H1 (cell line): ENCODE results near the gene MIEF2. TPM values are rescaled to one million over a fixed set of nuclear protein-coding genes. Genes with fewer than 3 reads are reported as not detected.
A peak's percentile ranks its signal among the peaks of the same experiment; 100 is the strongest.

Experiments
- CTCF ChIA-PET: fragments of 300-600 bp; sonication (Branson Sonifier 250); formaldehyde crosslinking; loops from one replicate; lab custom pipeline; 2021; ENCODE audit not compliant: partially characterized antibody; lab: Charles Lee
- POLR2A ChIA-PET: fragments of 300-600 bp; sonication (Branson Sonifier 250); formaldehyde crosslinking; loops from one replicate; lab custom pipeline; 2021; ENCODE audit warnings: inconsistent platforms; ENCODE audit not compliant: partially characterized antibody; lab: Charles Lee
- DNase-seq, 2 experiments: peaks; one replicate each; pipeline versions ENCODE4 v3.0.0 to v3.0.0-alpha.2; 2010 to 2022; ENCODE audit warnings: low spot score in 2 of 2, low read depth in 1 of 2, mixed read lengths in 1 of 2
- FAIRE-seq: peaks from 2 replicates; lab custom pipeline; 2011; peaks lifted over from hg19 to GRCh38; lab: Jason Lieb, UNC
- H2AFZ ChIP-seq: 2 replicates; pipeline ENCODE4 v1.8.1; 2012; ENCODE audit warnings: low read length, inconsistent platforms
- H2AK5ac ChIP-seq: 2 replicates; pipeline ENCODE4 v1.6.1; 2013; ENCODE audit warnings: low read depth, low read length
- H2BK120ac ChIP-seq: replicated peaks from 2 replicates; pipeline ENCODE3; 2013; ENCODE audit warnings: low read depth, low read length, inconsistent platforms
- H2BK12ac ChIP-seq: 2 replicates; pipeline ENCODE4 v1.6.1; 2013; ENCODE audit warnings: low read depth, low read length
- H2BK15ac ChIP-seq: 2 replicates; pipeline ENCODE4 v1.6.1; 2013; ENCODE audit warnings: low read length
- H2BK20ac ChIP-seq: 2 replicates; pipeline ENCODE4 v1.6.1; 2013; ENCODE audit warnings: low read length
- H2BK5ac ChIP-seq: 2 replicates; pipeline ENCODE4 v1.6.1; 2013; ENCODE audit warnings: low read depth, low read length
- H3K14ac ChIP-seq: 2 replicates; pipeline ENCODE4 v1.6.1; 2013; ENCODE audit warnings: inconsistent platforms; ENCODE audit not compliant: insufficient read length
- H3K18ac ChIP-seq: 2 replicates; pipeline ENCODE4 v1.6.1; 2013; ENCODE audit warnings: low read length; ENCODE audit errors: extremely low read depth
- H3K23ac ChIP-seq: 2 replicates; pipeline ENCODE4 v1.6.1; 2013; ENCODE audit warnings: inconsistent platforms; ENCODE audit not compliant: insufficient read length
- H3K23me2 ChIP-seq: 2 replicates; pipeline ENCODE4 v1.6.1; 2013; ENCODE audit warnings: low read depth, low read length
- H3K27ac ChIP-seq: 2 replicates; pipeline ENCODE4 v1.6.1; 2011; ENCODE audit warnings: low read depth, low read length, inconsistent platforms
- H3K27me3 ChIP-seq, 4 experiments: replicated peaks in 1 of 4; 1 replicate in 1 of 4; 2 replicates in 3 of 4; pipeline versions ENCODE4 v1.6.1 to v1.8.1; 2011 to 2013; ENCODE audit warnings: low read length in 3 of 4, mild to moderate bottlenecking in 3 of 4, inconsistent platforms in 2 of 4, mixed read lengths in 2 of 4, moderate library complexity in 1 of 4; ENCODE audit not compliant: control insufficient read depth in 3 of 4, insufficient read depth in 3 of 4; ENCODE audit errors: extremely low read depth in 1 of 4
- H3K36me3 ChIP-seq, 4 experiments: 2 replicates each; pipeline versions ENCODE4 v1.6.1 to v1.8.1; 2011 to 2013; ENCODE audit warnings: mild to moderate bottlenecking in 4 of 4, low read length in 3 of 4, moderate library complexity in 2 of 4, control low read depth in 1 of 4, inconsistent platforms in 1 of 4; ENCODE audit not compliant: insufficient read depth in 4 of 4, control insufficient read depth in 2 of 4
- H3K4ac ChIP-seq: replicated peaks from 2 replicates; pipeline ENCODE3; 2013; ENCODE audit warnings: low read length, low read depth, mixed read lengths, inconsistent platforms; ENCODE audit not compliant: insufficient read length
- H3K4me1 ChIP-seq, 4 experiments: replicated peaks in 1 of 4; 1 replicate in 1 of 4; 2 replicates in 3 of 4; pipeline versions ENCODE4 v1.6.1 to v1.8.1; 2011 to 2013; ENCODE audit warnings: low read length in 3 of 4, inconsistent platforms in 2 of 4, mixed read lengths in 1 of 4; ENCODE audit not compliant: insufficient read depth in 4 of 4, control insufficient read depth in 3 of 4
- H3K4me2 ChIP-seq, 2 experiments: 2 replicates each; pipeline versions ENCODE4 v1.6.1 to v1.8.1; 2011 to 2013; ENCODE audit warnings: low read depth in 2 of 2, low read length in 2 of 2, control low read depth in 1 of 2, inconsistent platforms in 1 of 2, mild to moderate bottlenecking in 1 of 2; ENCODE audit not compliant: insufficient read depth in 1 of 2
- H3K4me3 ChIP-seq, 4 experiments: fragments of 200-600, 300-600 bp in 1 of 4; sonication (generic), shearing (Covaris generic), sonication (Bioruptor Twin) in 1 of 4; 2 replicates each; pipeline versions ENCODE4 v1.5.1 to v1.8.1; 2011 to 2016; ENCODE audit warnings: low read length in 4 of 4, low read depth in 3 of 4, control low read depth in 2 of 4, inconsistent platforms in 2 of 4, mild to moderate bottlenecking in 2 of 4, mixed read lengths in 1 of 4, moderate library complexity in 1 of 4; ENCODE audit not compliant: insufficient read depth in 2 of 4; ENCODE audit errors: extremely low read depth in 1 of 4
- H3K56ac ChIP-seq: replicated peaks from 2 replicates; pipeline ENCODE3; 2013; ENCODE audit warnings: low read depth, mild to moderate bottlenecking, mixed read lengths, low read length, inconsistent platforms; ENCODE audit not compliant: insufficient read length
- H3K79me1 ChIP-seq: 2 replicates; pipeline ENCODE4 v1.6.1; 2013; ENCODE audit warnings: low read depth, low read length, control low read depth
- H3K79me2 ChIP-seq, 2 experiments: 2 replicates each; pipeline versions ENCODE4 v1.6.1 to v1.8.1; 2012 to 2013; ENCODE audit warnings: low read length in 2 of 2, mild to moderate bottlenecking in 2 of 2, inconsistent platforms in 1 of 2; ENCODE audit not compliant: insufficient read depth in 2 of 2, control insufficient read depth in 1 of 2
- H3K9ac ChIP-seq, 4 experiments: replicated peaks in 1 of 4; 1 replicate in 1 of 4; 2 replicates in 3 of 4; pipeline versions ENCODE4 v1.6.1 to v1.8.1; 2011 to 2013; ENCODE audit warnings: low read depth in 3 of 4, low read length in 3 of 4, control low read depth in 2 of 4, mild to moderate bottlenecking in 2 of 4, moderate library complexity in 2 of 4, inconsistent platforms in 1 of 4; ENCODE audit errors: extremely low read depth in 1 of 4
- H3K9me3 ChIP-seq, 2 experiments: 2 replicates each; pipeline versions ENCODE4 v1.6.1 to v1.8.1; 2012 to 2013; ENCODE audit warnings: mild to moderate bottlenecking in 2 of 2, moderate library complexity in 2 of 2, control low read depth in 1 of 2, inconsistent platforms in 1 of 2, low read depth in 1 of 2, low read length in 1 of 2, mixed read lengths in 1 of 2; ENCODE audit not compliant: insufficient read depth in 2 of 2
- H4K20me1 ChIP-seq, 2 experiments: replicated peaks in 1 of 2; 2 replicates each; pipeline versions ENCODE3 to v1.8.1; 2011 to 2013; ENCODE audit warnings: inconsistent platforms in 2 of 2, low read length in 2 of 2, mild to moderate bottlenecking in 1 of 2; ENCODE audit not compliant: insufficient read depth in 2 of 2, control insufficient read depth in 1 of 2
- H4K5ac ChIP-seq: 2 replicates; pipeline ENCODE4 v1.6.1; 2013; ENCODE audit warnings: low read length, low read depth, mixed read lengths, inconsistent platforms; ENCODE audit not compliant: insufficient read length
- H4K8ac ChIP-seq: 2 replicates; pipeline ENCODE4 v1.8.0; 2013; ENCODE audit warnings: mild to moderate bottlenecking, moderate library complexity, low read length, inconsistent platforms; ENCODE audit not compliant: insufficient read depth; ENCODE audit errors: extremely low read depth
- H4K91ac ChIP-seq: replicated peaks from 2 replicates; pipeline ENCODE3; 2013; ENCODE audit warnings: low read length, mixed read lengths, inconsistent platforms; ENCODE audit not compliant: insufficient read length
- BACH1 ChIP-seq: IDR thresholded peaks from 2 replicates; pipeline ENCODE4 v1.6.1; 2012; ENCODE audit warnings: low read length, improper control_type of control experiment
- GTF2F1 ChIP-seq: IDR thresholded peaks from 2 replicates; pipeline ENCODE4 v1.6.1; 2012; ENCODE audit warnings: low read depth, low read length, improper control_type of control experiment, borderline replicate concordance
- HDAC2 ChIP-seq, 2 experiments: fragments of 300-600 bp in 1 of 2; sonication (generic) in 1 of 2; IDR thresholded peaks; 2 replicates each; pipeline ENCODE4 v1.6.1; 2011 to 2012; ENCODE audit warnings: low read depth in 2 of 2, low read length in 2 of 2, mild to moderate bottlenecking in 2 of 2, moderate library complexity in 2 of 2, borderline replicate concordance in 1 of 2, inconsistent platforms in 1 of 2
- JUND ChIP-seq: IDR thresholded peaks from 2 replicates; pipeline ENCODE4 v1.6.1; 2011; ENCODE audit warnings: mild to moderate bottlenecking, improper control_type of control experiment, low read length
- KDM1A ChIP-seq: fragments of 200-600, 300-600 bp; sonication (generic); IDR thresholded peaks from 2 replicates; pipeline ENCODE4 v1.7.1; 2016; ENCODE audit warnings: mild to moderate bottlenecking, low read length, borderline replicate concordance
- MAFK ChIP-seq: IDR thresholded peaks from 2 replicates; pipeline ENCODE4 v1.6.1; 2012; ENCODE audit warnings: low read depth, mild to moderate bottlenecking, improper control_type of control experiment, low read length
- PHF8 ChIP-seq: fragments of 200-600 bp; sonication (generic); conservative IDR thresholded peaks from 2 replicates; pipeline ENCODE4 v1.7.1; 2012; ENCODE audit warnings: low read depth, mild to moderate bottlenecking, inconsistent platforms, low read length, moderate library complexity
- POLR2AphosphoS5 ChIP-seq: IDR thresholded peaks from 2 replicates; pipeline ENCODE4 v1.6.1; 2011; ENCODE audit warnings: low read depth, low read length
- RBBP5 ChIP-seq: IDR thresholded peaks from 2 replicates; pipeline ENCODE4 v1.7.1; 2012; ENCODE audit warnings: low read depth, mild to moderate bottlenecking, inconsistent platforms, low read length, moderate library complexity, borderline replicate concordance
- SP1 ChIP-seq: IDR thresholded peaks from 2 replicates; pipeline ENCODE4 v1.6.1; 2011; ENCODE audit warnings: low read depth, low read length
- SUZ12 ChIP-seq: fragments of 200-600 bp; sonication (generic); IDR thresholded peaks from 2 replicates; pipeline ENCODE4 v1.6.1; 2012; ENCODE audit warnings: mild to moderate bottlenecking, inconsistent platforms, low read length, moderate library complexity, mixed read lengths
- TBP ChIP-seq: IDR thresholded peaks from 2 replicates; pipeline ENCODE4 v1.6.1; 2011; ENCODE audit warnings: low read depth, low read length, improper control_type of control experiment
- WGBS, 2 experiments: shearing (Covaris generic) in 1 of 2; methylation state at CpG; one replicate each; pipeline versions ENCODE4 v1.1.6 to v1.1.7; 2013 to 2015; ENCODE audit warnings: low lambda C conversion rate in 2 of 2, mixed read lengths in 2 of 2, inconsistent platforms in 1 of 2, low coverage in 1 of 2, missing lambda C conversion rate in 1 of 2; ENCODE audit not compliant: insufficient replicate concordance in 2 of 2, insufficient coverage in 1 of 2, insufficient read length in 1 of 2; ENCODE audit errors: extremely low coverage in 1 of 2, missing lambda C conversion rate in 1 of 2; 5-methylcytosine and 5-hydroxymethylcytosine counted together
- polyA plus RNA-seq, 7 experiments: library from polyadenylated mRNA; depleted of rRNA in 3 of 7; stranded (reverse) in 5 of 7; unstranded in 2 of 7; fragments of >200 nt in 5 of 7; fragments of 200-250 nt in 2 of 7; gene quantifications; 1 replicate in 5 of 7; 2 replicates in 1 of 7; 4 replicates in 1 of 7; pipeline versions ENCODE4 v1.2.1 to v1.2.3, GENCODE V29; 2011 to 2013; ENCODE audit warnings: missing spikeins in 2 of 7, mixed read lengths in 2 of 7
- total RNA-seq: library from RNA; stranded (reverse); fragmentation: NEBNext Ultra II Directional; extraction: Animal tissue kit (Norgen Biotek cat#: 25700); gene quantifications from 2 replicates; pipeline ENCODE4 v1.2.1, GENCODE V29; 2021
- TF ChIP-seq, protein P1 (sequence below): IDR thresholded peaks from 2 replicates; pipeline ENCODE4 v1.6.1; 2012; ENCODE audit warnings: inconsistent platforms

Gene MIEF2
- total and polyA plus RNA-seq, 2 of the 8 experiments (the other 6 are each of a cell fraction or from before 2014, with no cell fraction given): 9.9 to 24.9 TPM

DNA sequence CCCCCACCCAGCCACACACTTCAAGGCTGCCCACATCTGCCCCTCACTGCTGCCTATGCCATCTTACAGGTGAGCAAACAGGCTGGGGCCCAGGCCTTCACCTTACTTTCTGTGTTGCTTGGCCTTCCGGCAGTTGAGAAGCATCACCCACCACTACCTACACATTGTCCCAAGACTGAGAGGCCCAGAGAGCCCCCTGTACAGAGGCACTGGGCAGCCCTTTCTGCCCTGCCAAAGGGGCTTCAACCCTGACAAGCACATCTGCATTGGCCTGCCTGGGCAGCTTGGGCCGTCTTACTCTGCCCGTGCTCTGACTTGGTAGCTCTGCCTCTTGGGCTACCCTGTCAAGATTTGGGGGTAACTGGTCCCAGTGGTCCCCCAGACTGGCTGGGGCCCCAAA, 1.2 kb downstream of the MIEF2 start:
- Histone ChIP-seq H3K27me3 (no peaks in the 10 kb centered on the region), H3K4me2 (peak overlapping the region; percentile 64 to 79), H3K79me2 (peaks cover 0 to 13% of the 10 kb centered on the region in 2 experiments; a peak in 1 of 4 replicates), H3K36me3 (peaks cover 3 to 19% (median 10%) of the 10 kb centered on the region in 4 experiments; a peak in 7 of 8 replicates), H3K79me1 (peaks cover 11% of the 10 kb centered on the region), H2BK15ac (no peak overlapping the region), H3K4me3 (peak overlapping the region; percentile 76 to 88 (median 84); a peak in 6 of 8 replicates), H4K5ac (no peak overlapping the region), H3K23ac (no peak overlapping the region), H4K20me1 (peaks cover 2 to 3% of the 10 kb centered on the region in 2 experiments), H2BK12ac (no peak overlapping the region), H4K91ac (no peak overlapping the region), H2BK5ac (no peak overlapping the region; the same call in 1 of the 2 replicates), H3K9ac (peak overlapping the region in 1 of 4 experiments; percentile 77; a peak in 3 of 7 replicates), H3K18ac (no peak overlapping the region), H3K4me1 (peaks cover 4 to 28% (median 17%) of the 10 kb centered on the region in 4 experiments), H3K27ac (no peak overlapping the region), H3K4ac (no peak overlapping the region), H2AFZ (no peak overlapping the region), H3K14ac (no peak overlapping the region), H3K23me2 (peaks cover 14% of the 10 kb centered on the region), H2AK5ac (no peak overlapping the region), H4K8ac (no peak overlapping the region; the same call in 1 of the 2 replicates), H3K9me3 (no peaks in the 10 kb centered on the region), H2BK120ac (no peak overlapping the region), H3K56ac (no peak overlapping the region), H2BK20ac (no peak overlapping the region)
- CTCF ChIA-PET: interaction anchor here (0.8 to 5.4 kb wide), 4 partner anchors 10 to 120 kb away, joined by 3 to 30 read pairs (median 6); no protein-coding TSS in a partner anchor
- FAIRE-seq (no peak), DNase-seq (no peak)
- POLR2A ChIA-PET: interaction anchor here (1.1 to 11.5 kb wide), 8 partner anchors 7 to 102 kb away, joined by 3 to 171 read pairs (median 14); partner anchors contain the start of gene SHMT1
- WGBS, 2 experiments: 94% methylated on average over 3 of the region's 3 CpGs; no CpG with 5 or more reads in 1 of the 2 experiments
- no peak for TF ChIP-seq SUZ12
- no peak for TF ChIP-seq POLR2AphosphoS5
- TF ChIP-seq GTF2F1: no peak
- no peak for TF ChIP-seq RBBP5
- no peak for TF ChIP-seq SP1
- TF ChIP-seq HDAC2 (IDR thresholded peaks at IDR 0.05; ENCODE audit: borderline replicate concordance in 1 of 2, low read depth in 2 of 2, low read length in 2 of 2): no peak
- no peak for TF ChIP-seq PHF8
- no peak for TF ChIP-seq MAFK
- no peak for TF ChIP-seq KDM1A
- no peak for TF ChIP-seq TBP
- no peak for TF ChIP-seq JUND
- no peak for TF ChIP-seq BACH1
- TF ChIP-seq, protein P1, sequence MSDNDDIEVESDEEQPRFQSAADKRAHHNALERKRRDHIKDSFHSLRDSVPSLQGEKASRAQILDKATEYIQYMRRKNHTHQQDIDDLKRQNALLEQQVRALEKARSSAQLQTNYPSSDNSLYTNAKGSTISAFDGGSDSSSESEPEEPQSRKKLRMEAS: no peak
